Nephron progenitor cell (in vitro differentiated cells): ENCODE data around the gene CUBN.

Experiments
- DNase-seq: peaks from one replicate; pipeline ENCODE4 v3.0.0; 2021
- H3K27ac Mint-ChIP-seq: 2 replicates; pipeline ENCODE4 v1.8.0; 2021; ENCODE audit warnings: mild to moderate bottlenecking, moderate library complexity, mixed read lengths
- H3K27me3 Mint-ChIP-seq: 2 replicates; pipeline ENCODE4 v1.8.0; 2021; ENCODE audit warnings: mild to moderate bottlenecking, low read depth, mixed read lengths; ENCODE audit not compliant: poor library complexity
- H3K36me3 Mint-ChIP-seq: 2 replicates; pipeline ENCODE4 v1.8.0; 2021; ENCODE audit warnings: low read depth, mixed read lengths
- H3K4me1 Mint-ChIP-seq: 2 replicates; pipeline ENCODE4 v1.8.0; 2021; ENCODE audit warnings: mixed read lengths
- H3K4me3 Mint-ChIP-seq: 2 replicates; pipeline ENCODE4 v1.8.0; 2021; ENCODE audit warnings: mild to moderate bottlenecking, moderate library complexity, mixed read lengths
- H3K9me3 Mint-ChIP-seq: 2 replicates; pipeline ENCODE4 v1.8.0; 2021; ENCODE audit warnings: mild to moderate bottlenecking, moderate library complexity, mixed read lengths
- TF ChIP-seq, protein P1 (sequence below): fragments of 200-600 bp; sonication (generic); IDR thresholded peaks from 2 replicates; pipeline ENCODE4 v1.5.0; 2021; ENCODE audit warnings: antibody characterized with exemption

The CUBN gene

DNA sequence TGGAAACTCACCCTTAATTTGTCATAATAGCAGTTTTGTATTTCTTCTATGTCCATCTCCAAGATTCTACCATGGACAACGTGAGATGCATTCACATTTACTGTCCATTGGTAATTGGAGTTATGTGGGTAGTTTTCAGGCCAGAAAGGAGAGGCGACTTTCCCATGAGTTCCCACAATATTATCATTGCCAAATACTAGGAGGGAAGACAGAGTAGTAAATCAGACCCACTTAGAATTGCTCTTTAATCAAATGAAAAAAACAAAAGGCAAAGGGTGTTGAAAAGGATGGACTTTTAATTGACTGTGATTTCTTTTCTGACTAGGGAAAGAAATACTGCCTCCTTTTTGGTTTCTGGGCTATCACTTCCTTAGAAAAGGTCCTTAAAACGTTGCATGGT lies 190.7 kb downstream of the CUBN start:
- peaks cover 10% of the 10 kb centered on the region for H3K36me3 Mint-ChIP-seq
- H3K4me3 Mint-ChIP-seq, result no peak overlapping the region
- no peaks in the 10 kb centered on the region for H3K27me3 Mint-ChIP-seq
- peaks cover 19% of the 10 kb centered on the region for H3K4me1 Mint-ChIP-seq
- H3K27ac Mint-ChIP-seq, result no peak overlapping the region
- TF ChIP-seq, protein P1, sequence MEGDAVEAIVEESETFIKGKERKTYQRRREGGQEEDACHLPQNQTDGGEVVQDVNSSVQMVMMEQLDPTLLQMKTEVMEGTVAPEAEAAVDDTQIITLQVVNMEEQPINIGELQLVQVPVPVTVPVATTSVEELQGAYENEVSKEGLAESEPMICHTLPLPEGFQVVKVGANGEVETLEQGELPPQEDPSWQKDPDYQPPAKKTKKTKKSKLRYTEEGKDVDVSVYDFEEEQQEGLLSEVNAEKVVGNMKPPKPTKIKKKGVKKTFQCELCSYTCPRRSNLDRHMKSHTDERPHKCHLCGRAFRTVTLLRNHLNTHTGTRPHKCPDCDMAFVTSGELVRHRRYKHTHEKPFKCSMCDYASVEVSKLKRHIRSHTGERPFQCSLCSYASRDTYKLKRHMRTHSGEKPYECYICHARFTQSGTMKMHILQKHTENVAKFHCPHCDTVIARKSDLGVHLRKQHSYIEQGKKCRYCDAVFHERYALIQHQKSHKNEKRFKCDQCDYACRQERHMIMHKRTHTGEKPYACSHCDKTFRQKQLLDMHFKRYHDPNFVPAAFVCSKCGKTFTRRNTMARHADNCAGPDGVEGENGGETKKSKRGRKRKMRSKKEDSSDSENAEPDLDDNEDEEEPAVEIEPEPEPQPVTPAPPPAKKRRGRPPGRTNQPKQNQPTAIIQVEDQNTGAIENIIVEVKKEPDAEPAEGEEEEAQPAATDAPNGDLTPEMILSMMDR, result no peak
- peaks cover 3% of the 10 kb centered on the region for H3K9me3 Mint-ChIP-seq
- no peak for DNase-seq

DNA sequence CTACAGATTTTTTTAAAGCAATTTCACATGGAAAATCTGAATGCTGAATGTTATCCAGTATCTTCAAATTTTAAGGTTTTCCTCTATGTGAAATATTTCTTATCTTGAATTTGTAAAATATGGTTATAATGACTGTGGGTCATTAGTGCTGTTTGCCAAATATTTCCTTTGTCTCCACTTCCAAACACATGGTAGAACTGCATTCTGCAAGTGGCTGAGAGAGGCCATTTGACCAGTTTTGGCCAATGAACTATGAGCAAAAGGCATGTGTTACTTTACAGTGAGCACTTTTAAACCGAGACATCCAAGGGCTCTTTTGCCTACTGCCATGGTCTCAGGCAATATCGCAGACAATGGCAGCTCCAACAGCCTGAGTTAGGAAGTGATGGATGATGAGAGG lies 195.2 kb downstream of the CUBN start:
- Mint-ChIP-seq H3K27ac (no peak overlapping the region), H3K36me3 (peaks cover 14% of the 10 kb centered on the region), H3K4me1 (peaks cover 20% of the 10 kb centered on the region), H3K9me3 (peaks cover 16% of the 10 kb centered on the region), H3K27me3 (no peaks in the 10 kb centered on the region), H3K4me3 (no peak overlapping the region)
- TF ChIP-seq, protein P1, result no peak
- DNase-seq, result no peak

DNA sequence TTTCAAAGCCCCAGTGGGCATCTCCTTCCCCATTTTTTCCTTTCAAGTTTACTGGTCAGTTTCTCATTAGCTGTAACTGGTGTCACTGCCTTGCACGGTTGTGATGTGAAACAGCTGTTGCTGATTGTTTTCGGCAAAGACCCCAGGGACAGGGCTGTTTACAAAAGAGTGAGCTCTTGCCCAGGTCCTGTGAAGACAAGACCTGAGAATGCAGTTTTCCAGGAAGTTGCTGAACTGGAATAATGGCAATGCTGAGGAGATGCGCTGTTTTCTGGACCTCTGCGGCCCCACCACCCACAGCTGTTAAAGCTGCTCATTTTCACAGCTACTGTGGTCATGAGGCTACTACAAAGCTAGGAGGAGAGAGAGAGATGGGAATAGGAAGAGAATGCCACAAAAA lies 195.8 kb downstream of the CUBN start:
- DNase-seq, result no peak
- peak overlapping the region; percentile 44 for H3K27ac Mint-ChIP-seq
- peaks cover 14% of the 10 kb centered on the region for H3K36me3 Mint-ChIP-seq
- no peak overlapping the region for H3K4me3 Mint-ChIP-seq
- TF ChIP-seq, protein P1, result no peak
- peaks cover 22% of the 10 kb centered on the region for H3K4me1 Mint-ChIP-seq
- peaks cover 16% of the 10 kb centered on the region for H3K9me3 Mint-ChIP-seq
- H3K27me3 Mint-ChIP-seq, result no peaks in the 10 kb centered on the region

DNA sequence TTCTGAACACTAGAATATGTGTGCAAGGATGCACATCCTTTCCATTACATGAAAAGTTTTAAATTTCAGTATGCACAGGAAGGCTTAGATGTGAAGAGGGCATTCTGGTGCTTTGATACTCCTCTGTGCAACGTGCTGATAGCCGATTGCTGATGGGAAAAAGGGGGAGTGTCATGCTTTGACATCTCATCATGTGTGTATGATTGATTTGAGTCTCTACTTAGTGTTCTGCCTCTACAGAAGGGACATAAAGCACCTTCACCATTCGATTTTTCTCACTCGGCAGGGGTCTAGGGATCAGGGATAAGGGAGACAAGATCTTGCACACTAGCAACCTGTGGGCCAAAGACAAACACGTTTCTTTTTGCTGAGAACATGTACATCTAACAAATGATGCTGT lies 197.7 kb downstream of the CUBN start:
- TF ChIP-seq, protein P1, result no peak
- peaks cover 16% of the 10 kb centered on the region for H3K9me3 Mint-ChIP-seq

DNA sequence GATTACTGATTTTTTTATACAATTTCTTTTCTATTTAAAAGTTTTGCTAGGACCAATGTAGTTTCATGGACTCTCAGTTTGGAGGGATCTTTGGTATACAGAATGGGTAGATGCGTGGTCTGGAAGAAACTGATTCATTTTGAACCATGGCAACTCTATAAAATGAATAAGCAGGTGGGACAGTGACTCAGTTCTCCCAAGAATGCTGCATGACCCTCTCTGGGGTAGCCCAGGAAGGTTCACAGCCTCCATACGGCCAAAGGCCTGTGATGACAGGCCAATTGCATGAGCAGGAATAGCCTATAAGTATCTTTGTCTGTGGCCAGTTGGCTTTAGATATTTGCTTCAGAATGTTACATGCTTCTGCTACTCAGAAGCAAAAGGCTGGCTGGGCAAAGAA lies 199.1 kb downstream of the CUBN start:
- DNase-seq, result no peak
- no peak overlapping the region for H3K27ac Mint-ChIP-seq
- TF ChIP-seq, protein P1, result no peak
- peaks cover 23% of the 10 kb centered on the region for H3K4me1 Mint-ChIP-seq
- H3K4me3 Mint-ChIP-seq, result no peak overlapping the region
- H3K27me3 Mint-ChIP-seq, result no peaks in the 10 kb centered on the region
- peaks cover 14% of the 10 kb centered on the region for H3K36me3 Mint-ChIP-seq
- H3K9me3 Mint-ChIP-seq, result peaks cover 16% of the 10 kb centered on the region

More for the DNA sequence above, 197.7 kb downstream of the CUBN start:
- H3K27me3 Mint-ChIP-seq, result no peaks in the 10 kb centered on the region
- H3K4me1 Mint-ChIP-seq, result peaks cover 23% of the 10 kb centered on the region
- no peak overlapping the region for H3K4me3 Mint-ChIP-seq
- no peak for DNase-seq
- no peak overlapping the region for H3K27ac Mint-ChIP-seq
- H3K36me3 Mint-ChIP-seq, result peaks cover 14% of the 10 kb centered on the region

DNA sequence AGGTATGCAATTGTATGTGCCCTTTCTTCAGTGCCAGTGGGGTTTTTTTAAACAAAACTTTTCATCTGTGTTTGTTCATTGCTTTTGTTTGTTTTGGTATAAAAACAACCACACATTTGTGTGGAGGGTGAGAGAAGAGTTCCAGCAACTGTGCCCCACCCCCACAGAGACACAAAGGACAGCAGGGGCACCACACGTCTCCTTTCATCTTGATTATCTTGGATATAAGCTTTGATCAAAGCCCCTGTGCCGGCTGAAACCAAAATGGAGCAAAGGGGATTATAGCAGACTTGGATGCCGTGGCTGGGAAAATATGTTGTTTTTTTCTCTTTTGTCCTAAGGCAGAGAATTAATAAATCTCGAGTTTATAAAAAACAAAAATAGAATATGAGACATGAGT lies 200.5 kb downstream of the CUBN start:
- Mint-ChIP-seq H3K27me3 (no peaks in the 10 kb centered on the region), H3K27ac (peak overlapping the region; percentile 81), H3K4me1 (peaks cover 22% of the 10 kb centered on the region), H3K36me3 (peaks cover 4% of the 10 kb centered on the region), H3K4me3 (no peak overlapping the region), H3K9me3 (peaks cover 13% of the 10 kb centered on the region)
- TF ChIP-seq, protein P1, result no peak
- DNase-seq, result no peak
